Right lobe of liver (tissue), 4 donors: Measurements from ENCODE around the gene NEO1.

ENCODE experiments used
- POLR2A ChIP-seq: fragments of 450-650 bp; IDR thresholded peaks from one replicate; pipeline ENCODE4 v1.6.1; 2017; ENCODE audit warnings: antibody characterized with exemption, mild to moderate bottlenecking
- TF ChIP-seq, protein P1 (sequence below), 4 donors: fragments of 200-600 bp in 3 of 4; fragments of 450-650 bp in 1 of 4; IDR thresholded peaks; one replicate each; pipeline versions ENCODE4 v1.5.1 to v1.8.0; 2016 to 2022; ENCODE audit warnings: antibody characterized with exemption in 4 of 4, mild to moderate bottlenecking in 2 of 4
- donor health status: DM: no; HTN: no; CAD: no.
- donor health status: DM: no; HTN: no; CAD: no.
- donor health status: DM: no; HTN: yes; CAD: no.

DNA sequence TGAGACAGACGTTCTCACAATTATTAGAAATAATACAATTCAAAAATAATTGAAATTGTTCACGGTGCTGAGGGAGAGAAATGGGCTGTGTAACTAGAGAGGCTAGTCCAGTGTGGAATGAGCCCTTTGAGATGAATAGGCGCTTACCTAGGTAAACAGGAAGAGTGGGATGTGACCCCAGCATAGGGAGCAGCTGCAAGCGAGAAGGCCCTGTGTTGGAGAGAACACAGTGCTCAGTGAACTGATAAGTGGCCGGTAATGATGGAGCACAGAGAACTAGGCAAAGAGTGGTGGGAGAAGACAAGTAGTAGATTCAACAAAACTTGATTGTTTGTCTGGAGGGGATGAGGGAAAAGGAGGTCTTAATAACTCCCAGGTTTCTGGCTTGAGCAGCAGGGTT, 212.6 kb downstream of the NEO1 start:
- TF ChIP-seq, protein P1, sequence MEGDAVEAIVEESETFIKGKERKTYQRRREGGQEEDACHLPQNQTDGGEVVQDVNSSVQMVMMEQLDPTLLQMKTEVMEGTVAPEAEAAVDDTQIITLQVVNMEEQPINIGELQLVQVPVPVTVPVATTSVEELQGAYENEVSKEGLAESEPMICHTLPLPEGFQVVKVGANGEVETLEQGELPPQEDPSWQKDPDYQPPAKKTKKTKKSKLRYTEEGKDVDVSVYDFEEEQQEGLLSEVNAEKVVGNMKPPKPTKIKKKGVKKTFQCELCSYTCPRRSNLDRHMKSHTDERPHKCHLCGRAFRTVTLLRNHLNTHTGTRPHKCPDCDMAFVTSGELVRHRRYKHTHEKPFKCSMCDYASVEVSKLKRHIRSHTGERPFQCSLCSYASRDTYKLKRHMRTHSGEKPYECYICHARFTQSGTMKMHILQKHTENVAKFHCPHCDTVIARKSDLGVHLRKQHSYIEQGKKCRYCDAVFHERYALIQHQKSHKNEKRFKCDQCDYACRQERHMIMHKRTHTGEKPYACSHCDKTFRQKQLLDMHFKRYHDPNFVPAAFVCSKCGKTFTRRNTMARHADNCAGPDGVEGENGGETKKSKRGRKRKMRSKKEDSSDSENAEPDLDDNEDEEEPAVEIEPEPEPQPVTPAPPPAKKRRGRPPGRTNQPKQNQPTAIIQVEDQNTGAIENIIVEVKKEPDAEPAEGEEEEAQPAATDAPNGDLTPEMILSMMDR (IDR thresholded peaks at IDR 0.05), result no peak
- TF ChIP-seq POLR2A, result no peak
